ENCODE data around the gene KIAA0930. TPM values are rescaled to one million over a fixed set of nuclear protein-coding genes. Genes with fewer than 3 reads are reported as not detected.

The KIAA0930 gene
- total RNA-seq, 2 experiments from 2014 or later = 35.1 to 38.6 TPM

DNA sequence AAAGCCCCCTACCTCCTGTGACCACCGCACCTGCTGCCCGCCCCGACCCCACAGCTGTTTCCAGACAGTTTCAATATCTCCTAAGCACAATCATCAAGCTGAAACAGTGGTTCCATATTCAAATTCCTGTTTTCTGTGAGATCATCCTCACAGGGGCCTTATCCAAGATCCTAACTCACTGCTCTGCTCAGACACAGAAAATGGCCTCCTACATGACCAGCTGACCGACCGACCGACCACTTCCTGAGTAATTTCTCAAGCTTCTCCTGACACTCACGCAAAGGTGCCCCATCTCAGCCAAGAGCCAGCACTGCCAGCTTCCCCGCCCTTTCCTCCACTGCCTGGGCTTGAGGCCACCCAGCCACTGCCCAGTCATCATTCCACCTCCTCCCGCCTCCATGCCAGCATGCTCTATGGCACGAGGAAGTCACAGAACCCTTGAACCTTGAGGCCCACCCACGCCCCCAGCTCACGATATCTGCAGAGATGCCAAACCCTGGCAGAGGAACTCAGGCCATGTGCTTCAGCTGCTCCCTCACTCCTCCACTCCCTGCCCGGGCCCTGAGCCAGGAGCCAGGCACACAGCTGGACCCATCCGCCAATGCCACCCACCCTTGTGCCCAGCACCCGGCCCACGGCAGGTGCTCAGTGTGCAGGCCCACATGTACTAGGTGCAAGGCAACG, 14.0 kb downstream of the KIAA0930 start:
- H3K9me3 Mint-ChIP-seq (ENCODE audit: low read depth) = no peaks in the 10 kb centered on the region
- CTCF ChIA-PET = no interaction called here

DNA sequence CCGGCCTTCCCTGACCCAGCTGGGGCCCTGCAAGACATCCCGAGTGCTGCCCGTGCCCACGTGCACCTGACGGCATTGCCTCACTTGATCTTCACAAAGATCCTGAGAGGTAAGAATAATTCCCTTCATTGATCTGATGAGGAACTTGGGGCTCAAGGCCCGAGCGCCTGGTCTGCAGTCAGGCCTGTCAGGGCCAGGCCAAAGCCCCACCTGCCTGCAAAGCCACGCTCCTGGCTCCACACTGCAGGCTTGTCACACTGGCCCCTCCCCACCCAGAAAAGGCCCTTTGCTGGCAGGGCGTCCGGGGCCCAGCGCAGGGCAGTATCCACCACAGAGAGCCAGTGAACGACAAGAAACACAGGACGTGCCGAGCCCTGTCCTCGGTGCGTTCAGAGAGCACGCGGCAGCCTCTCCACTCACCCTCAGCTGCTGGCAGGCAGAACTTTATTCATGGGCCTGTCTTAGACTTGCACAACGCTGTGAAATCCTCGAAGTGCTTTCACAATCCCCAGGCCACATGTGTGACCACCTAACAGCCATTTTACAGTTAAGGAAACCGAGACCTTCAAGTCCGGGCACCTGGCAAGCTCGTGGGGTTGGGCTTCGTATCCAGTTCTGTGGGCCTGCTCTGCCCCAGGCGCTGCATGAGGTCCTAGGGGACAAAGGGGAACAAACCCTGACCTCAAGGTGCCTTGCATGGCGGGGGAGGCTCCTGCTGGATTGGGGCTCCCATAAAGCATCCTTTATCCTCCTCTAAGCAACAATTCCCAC, 14.8 kb downstream of the KIAA0930 start:
- Mint-ChIP-seq H3K27me3 (no peaks in the 10 kb centered on the region), H3K4me3 (no peak overlapping the region), H3K9me3 (ENCODE audit: low read depth) (no peaks in the 10 kb centered on the region), H3K27ac (no peak overlapping the region), H3K4me1 (peaks cover 13% of the 10 kb centered on the region), H3K36me3 (no peaks in the 10 kb centered on the region)
- CTCF ChIA-PET = no interaction called here
- DNase-seq (no peak), ATAC-seq (no peak)

More for the DNA sequence above, 14.0 kb downstream of the KIAA0930 start:
- no peak overlapping the region for H3K27ac Mint-ChIP-seq
- no peak for DNase-seq
- ATAC-seq = no peak
- H3K27me3 Mint-ChIP-seq = no peaks in the 10 kb centered on the region
- peaks cover 13% of the 10 kb centered on the region for H3K4me1 Mint-ChIP-seq
- H3K36me3 Mint-ChIP-seq = no peaks in the 10 kb centered on the region
- no peak overlapping the region for H3K4me3 Mint-ChIP-seq

DNA sequence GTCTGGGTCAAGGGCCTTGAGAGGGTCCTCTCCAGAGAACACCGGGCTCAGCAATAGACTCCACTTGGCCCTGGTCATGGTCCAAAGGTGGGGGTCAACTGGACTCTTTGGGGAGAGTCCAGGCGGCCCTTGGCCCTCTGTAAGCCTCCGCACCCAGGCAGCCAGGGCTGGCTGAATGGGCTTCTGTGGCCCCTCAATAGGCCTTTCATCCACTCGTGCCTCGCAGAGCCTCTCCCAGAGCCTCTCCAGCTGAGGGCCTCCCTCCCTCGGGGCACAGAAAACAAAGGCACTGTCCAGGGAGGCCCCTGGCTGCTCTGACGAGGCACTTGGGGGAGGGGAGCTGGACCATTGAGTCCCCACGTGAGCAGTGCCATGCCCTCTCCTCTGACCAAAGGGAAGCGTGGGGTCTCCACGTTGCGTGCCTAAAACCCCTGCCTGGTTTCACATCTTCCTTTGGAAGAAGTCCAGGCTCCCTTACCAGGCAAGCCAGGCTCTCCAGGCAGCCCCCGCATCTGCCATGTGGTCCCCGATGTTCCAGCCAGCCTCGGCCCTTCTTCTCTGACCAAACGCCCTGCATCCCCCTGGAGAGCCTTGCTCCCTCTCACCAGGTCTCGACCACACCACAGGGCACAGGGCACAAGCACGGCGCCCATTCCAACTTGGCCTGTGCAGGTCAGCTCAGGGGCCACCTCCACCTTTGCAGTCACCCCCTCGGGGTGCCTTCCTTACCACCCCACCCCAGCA, 15.5 kb downstream of the KIAA0930 start:
- DNase-seq (no peak), ATAC-seq (no peak)
- Mint-ChIP-seq H3K27me3 (no peaks in the 10 kb centered on the region), H3K4me1 (peaks cover 13% of the 10 kb centered on the region), H3K36me3 (no peaks in the 10 kb centered on the region), H3K27ac (no peak overlapping the region), H3K4me3 (no peak overlapping the region), H3K9me3 (ENCODE audit: low read depth) (no peaks in the 10 kb centered on the region)
- CTCF ChIA-PET = no interaction called here

DNA sequence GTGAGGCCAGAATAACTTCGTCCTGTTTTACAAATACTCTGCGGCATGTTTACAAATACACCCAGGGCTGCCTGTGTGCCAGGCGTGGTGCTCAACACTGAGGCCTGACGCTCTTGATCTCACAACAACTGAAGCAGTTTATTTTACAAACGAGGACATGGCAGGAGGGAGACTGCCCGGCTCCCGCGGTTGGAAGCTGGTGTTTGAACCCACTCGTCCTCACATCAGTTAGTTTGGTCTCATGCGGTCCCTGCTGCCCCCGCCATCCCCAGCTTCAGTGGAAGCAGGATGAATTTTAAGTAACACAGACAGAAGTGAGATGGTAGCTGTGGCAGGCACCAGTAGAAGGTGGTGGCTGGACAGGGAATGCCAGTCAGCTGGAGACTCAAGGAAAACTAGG, 16.4 kb downstream of the KIAA0930 start:
- H3K4me1 Mint-ChIP-seq = peaks cover 13% of the 10 kb centered on the region
- H3K27me3 Mint-ChIP-seq = no peaks in the 10 kb centered on the region
- DNase-seq (no peak), ATAC-seq (no peak)
- CTCF ChIA-PET = no interaction called here
- H3K36me3 Mint-ChIP-seq = no peaks in the 10 kb centered on the region
- H3K4me3 Mint-ChIP-seq = no peak overlapping the region
- H3K9me3 Mint-ChIP-seq (ENCODE audit: low read depth) = no peaks in the 10 kb centered on the region
- no peak overlapping the region for H3K27ac Mint-ChIP-seq

DNA sequence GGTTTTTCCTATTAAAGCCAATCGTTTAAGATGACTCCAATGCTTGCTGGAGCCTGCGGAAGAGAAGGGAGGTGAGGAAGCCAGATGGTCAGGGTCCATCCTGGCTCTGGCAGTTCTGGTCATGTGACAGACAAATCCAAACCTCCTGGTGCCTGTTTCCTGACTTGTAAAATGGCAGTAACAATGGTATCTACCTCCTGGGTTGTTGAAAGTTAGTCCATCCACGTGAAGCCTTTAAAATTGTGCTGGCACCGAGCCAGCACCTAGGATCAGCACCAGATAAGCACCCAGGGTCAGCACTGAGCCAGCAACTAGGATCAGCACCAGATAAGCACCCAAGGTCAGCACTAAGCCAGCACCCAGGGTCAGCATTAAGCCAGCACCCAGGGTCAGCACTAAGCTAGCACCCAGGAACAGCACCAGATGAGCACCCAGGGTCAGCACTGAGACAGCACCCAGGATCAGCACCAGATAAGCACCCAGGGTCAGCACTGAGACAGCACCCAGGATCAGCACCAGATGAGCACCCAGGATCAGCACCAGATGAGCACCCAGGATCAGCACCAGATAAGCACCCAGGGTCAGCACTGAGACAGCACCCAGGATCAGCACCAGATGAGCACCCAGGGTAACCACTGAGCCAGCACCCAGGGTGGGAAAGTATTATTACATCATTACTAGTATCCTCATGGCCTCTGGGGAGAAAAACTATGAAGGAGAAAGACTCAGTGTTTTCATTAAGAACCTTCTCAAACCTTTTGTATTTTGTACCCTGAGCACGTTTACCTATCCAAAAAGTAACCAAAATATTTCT, 17.2 kb downstream of the KIAA0930 start:
- Mint-ChIP-seq H3K4me3 (no peak overlapping the region), H3K27me3 (no peaks in the 10 kb centered on the region), H3K27ac (no peak overlapping the region), H3K9me3 (ENCODE audit: low read depth) (no peaks in the 10 kb centered on the region), H3K4me1 (peaks cover 21% of the 10 kb centered on the region), H3K36me3 (no peaks in the 10 kb centered on the region)
- ATAC-seq (no peak), DNase-seq (no peak)
- CTCF ChIA-PET = no interaction called here

DNA sequence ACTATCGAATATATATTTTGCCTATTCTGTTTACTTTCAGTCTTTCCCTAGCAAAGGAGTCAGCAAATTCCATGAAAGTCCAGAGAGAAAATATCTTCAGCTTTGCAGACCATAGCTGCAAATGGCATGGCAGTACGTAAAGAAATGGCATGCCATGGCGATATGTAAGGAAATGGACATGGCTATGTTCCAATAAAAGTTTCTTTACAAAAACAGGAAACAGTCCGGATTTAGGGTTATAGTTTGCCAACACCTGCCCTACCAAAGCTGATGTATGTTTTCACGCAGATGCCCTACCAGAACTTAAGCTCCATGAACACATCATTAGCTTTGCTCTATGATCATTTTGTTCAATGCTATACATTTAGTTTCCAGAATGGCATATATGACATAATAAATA, 19.5 kb downstream of the KIAA0930 start:
- H3K27ac Mint-ChIP-seq = no peak overlapping the region
- no peak overlapping the region for H3K4me3 Mint-ChIP-seq
- peaks cover 19% of the 10 kb centered on the region for H3K4me1 Mint-ChIP-seq
- no peaks in the 10 kb centered on the region for H3K27me3 Mint-ChIP-seq
- ATAC-seq = no peak
- H3K36me3 Mint-ChIP-seq = no peaks in the 10 kb centered on the region
- H3K9me3 Mint-ChIP-seq (ENCODE audit: low read depth) = no peaks in the 10 kb centered on the region
- CTCF ChIA-PET = interaction anchor here (1.5 to 1.6 kb wide), 2 partner anchors 13 kb away, joined by 3 to 5 read pairs; no protein-coding TSS in a partner anchor
- DNase-seq = no peak

DNA sequence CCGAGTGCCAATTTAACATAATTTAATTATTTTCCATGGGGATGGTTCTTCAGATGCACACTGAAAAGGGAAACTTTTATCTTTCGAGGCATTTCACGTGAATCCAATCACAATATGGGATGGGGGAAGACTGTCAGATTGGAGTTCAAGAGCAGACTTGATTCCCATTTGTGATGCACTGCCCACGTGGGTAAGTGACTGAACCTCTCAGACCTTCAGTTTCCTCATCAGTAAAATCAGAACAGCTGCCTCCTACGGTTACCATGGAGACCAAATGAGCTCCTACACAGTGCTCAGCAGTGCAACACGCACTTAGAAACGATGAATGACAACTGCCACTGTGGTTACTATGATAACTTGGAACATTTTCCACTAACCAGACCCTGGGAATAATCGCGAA, 21.7 kb downstream of the KIAA0930 start:
- CTCF ChIA-PET = interaction anchor here (1.6 kb wide), 1 partner anchor 10 kb away, joined by 3 read pairs; no protein-coding TSS in a partner anchor
- peak; percentile 53 for DNase-seq
- peak; percentile 80 for ATAC-seq
- Mint-ChIP-seq H3K27me3 (no peaks in the 10 kb centered on the region), H3K4me3 (no peak overlapping the region), H3K27ac (no peak overlapping the region), H3K9me3 (ENCODE audit: low read depth) (no peaks in the 10 kb centered on the region), H3K4me1 (peaks cover 19% of the 10 kb centered on the region), H3K36me3 (no peaks in the 10 kb centered on the region)

DNA sequence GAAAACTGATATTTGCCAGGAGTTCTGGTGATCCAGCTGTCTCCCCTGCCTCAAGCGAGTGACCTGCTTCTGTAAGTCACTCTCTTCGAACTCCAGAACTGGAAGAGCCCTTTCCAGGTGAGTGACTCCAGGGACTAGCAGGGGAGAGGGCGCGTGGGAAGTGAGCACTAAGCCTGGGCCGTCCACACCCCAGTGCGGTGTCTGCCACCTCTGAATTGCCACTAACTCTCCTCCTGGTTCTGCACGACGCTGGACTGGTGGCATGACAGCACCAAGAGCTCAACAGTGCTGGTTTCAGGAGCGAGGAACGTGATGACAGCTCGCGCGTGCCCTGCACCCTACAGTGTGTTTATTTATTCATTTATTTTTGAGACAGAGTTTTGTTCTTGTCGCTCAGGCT, 22.9 kb downstream of the KIAA0930 start:
- Mint-ChIP-seq H3K9me3 (ENCODE audit: low read depth) (no peaks in the 10 kb centered on the region), H3K27me3 (no peaks in the 10 kb centered on the region), H3K27ac (no peak overlapping the region), H3K4me1 (peaks cover 15% of the 10 kb centered on the region), H3K4me3 (no peak overlapping the region), H3K36me3 (no peaks in the 10 kb centered on the region)
- CTCF ChIA-PET = interaction anchor here (0.8 kb wide), 1 partner anchor 9 kb away, joined by 4 read pairs; no protein-coding TSS in a partner anchor
- no peak for ATAC-seq
- DNase-seq = no peak

DNA sequence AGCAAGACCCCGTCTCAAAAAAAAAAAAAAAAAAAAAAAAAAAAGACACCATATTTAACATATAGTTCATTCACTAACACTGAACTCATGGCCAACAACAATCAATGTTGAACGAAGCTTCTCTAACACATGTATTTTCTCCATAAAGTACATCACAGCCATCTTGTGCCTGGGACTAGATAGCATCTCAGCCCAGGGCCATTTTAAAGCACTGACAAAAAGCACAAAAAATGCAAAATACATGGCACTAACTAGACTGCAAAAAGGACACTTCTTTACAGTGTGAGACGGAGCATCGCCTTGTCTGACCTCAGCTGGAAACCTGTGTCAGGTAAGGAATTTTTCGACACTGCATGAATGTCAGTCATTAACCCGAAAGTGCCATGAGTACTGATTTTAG, 23.3 kb downstream of the KIAA0930 start:
- Mint-ChIP-seq H3K4me1 (peaks cover 11% of the 10 kb centered on the region), H3K36me3 (no peaks in the 10 kb centered on the region), H3K27me3 (no peaks in the 10 kb centered on the region), H3K27ac (no peak overlapping the region), H3K9me3 (ENCODE audit: low read depth) (no peaks in the 10 kb centered on the region), H3K4me3 (no peak overlapping the region)
- no peak for ATAC-seq
- CTCF ChIA-PET = no interaction called here
- no peak for DNase-seq

DNA sequence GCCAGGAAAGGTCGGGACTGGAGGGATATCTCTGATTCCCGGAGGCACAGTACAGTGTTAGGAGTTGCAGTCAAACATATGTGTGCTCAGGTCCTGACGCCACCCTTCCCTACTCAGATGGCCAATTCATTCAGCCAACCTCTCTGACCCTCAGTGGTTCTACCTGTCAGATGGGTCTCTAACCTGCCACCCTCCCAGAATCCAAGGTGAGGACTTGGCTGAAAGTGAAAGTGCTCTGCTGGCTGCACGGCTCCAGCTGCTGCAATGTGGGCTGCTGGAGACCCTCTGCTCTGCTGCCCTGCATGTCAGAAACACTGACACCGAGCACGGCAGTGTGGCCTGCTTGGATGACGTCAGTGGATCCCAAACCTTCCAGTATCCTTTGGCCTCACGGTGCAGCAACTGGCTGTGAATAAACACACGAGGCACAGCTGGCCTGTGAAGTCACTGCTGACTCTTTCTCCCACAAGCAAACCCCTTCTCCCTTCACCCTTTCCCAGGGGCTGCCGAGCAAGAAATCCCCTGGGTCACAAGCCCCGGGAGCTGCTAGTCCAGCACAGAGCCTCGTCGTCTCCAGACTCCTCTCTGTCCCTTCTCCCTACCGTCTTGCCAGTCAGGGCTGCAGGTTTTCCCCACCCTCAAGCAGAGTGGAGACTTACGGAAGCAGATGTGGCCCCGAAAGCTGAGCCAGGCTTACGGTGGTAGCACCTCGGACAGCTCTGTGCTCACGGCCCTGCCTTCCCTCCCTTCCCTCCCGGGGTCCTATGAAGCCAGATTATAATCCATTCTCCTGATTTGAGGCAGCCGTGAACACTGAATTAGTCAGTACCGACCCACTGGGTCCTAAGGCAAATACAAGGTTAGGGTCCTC, 24.3 kb downstream of the KIAA0930 start:
- no peaks in the 10 kb centered on the region for H3K9me3 Mint-ChIP-seq (ENCODE audit: low read depth)
- H3K4me1 Mint-ChIP-seq = peaks cover 11% of the 10 kb centered on the region
- CTCF ChIA-PET = no interaction called here
- ATAC-seq (no peak), DNase-seq (no peak)
- no peak overlapping the region for H3K4me3 Mint-ChIP-seq
- no peaks in the 10 kb centered on the region for H3K27me3 Mint-ChIP-seq
- H3K36me3 Mint-ChIP-seq = no peaks in the 10 kb centered on the region
- no peak overlapping the region for H3K27ac Mint-ChIP-seq

DNA sequence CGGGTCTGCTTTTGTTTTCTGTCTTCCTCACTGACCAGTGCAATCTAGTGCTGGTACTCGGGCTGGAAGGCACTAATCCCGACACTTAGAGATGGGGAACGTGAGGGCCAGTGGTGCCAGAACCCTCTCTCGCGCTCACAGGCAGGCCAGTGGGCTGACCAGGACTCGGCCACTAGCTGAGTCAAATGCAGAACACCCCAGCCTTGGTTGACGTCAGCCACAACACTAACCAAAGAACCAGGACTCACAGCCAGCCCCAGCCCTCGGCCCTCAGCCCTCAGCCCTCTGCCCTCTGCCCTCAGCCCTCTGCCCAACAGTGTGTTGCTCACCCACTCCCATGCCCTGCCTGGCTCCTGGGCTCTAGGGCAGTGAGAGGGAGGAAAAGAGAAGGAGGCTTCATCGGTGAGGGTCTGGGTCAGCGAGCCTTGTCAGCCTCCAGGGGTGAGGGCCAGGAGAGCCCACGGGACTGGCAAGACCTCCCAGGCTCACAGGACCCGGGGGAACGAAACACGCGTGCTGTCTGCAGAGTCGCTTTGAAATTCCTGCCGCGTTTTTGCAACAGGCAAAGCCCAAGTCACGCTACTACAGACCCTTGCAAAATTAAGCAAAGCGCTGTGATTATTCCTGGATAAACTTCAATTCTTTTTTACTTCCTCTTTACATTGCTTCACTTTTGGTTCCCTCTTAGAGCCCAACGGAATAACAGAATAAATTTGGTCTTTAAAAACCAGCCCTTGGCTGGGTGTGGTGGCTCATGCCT, 27.5 kb downstream of the KIAA0930 start:
- CTCF ChIA-PET = no interaction called here
- no peaks in the 10 kb centered on the region for H3K27me3 Mint-ChIP-seq
- H3K36me3 Mint-ChIP-seq = no peaks in the 10 kb centered on the region
- no peak overlapping the region for H3K27ac Mint-ChIP-seq
- ATAC-seq (no peak), DNase-seq (no peak)
- H3K4me3 Mint-ChIP-seq = no peak overlapping the region
- H3K9me3 Mint-ChIP-seq (ENCODE audit: low read depth) = no peaks in the 10 kb centered on the region
- H3K4me1 Mint-ChIP-seq = peaks cover 7% of the 10 kb centered on the region

DNA sequence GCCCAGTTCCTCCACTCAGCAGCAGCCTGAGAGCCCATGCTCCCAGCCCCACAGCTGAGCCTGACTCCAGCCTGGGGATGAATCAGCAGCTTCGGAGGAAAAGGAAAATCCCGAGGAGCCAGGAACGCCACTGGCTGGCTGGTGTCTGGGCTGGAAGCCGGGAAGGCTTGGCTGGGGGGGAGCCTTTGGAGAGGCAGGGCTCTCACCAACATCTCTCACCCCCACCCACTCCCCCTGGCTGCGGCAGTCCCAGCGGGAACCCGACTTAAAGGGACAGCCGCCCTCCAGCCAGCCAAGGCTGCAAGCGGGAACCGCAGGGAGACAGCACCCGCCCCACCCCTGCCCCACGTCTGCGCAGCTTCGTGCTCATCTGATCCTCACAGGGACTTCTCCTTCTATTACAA, 28.4 kb downstream of the KIAA0930 start:
- ATAC-seq = no peak
- DNase-seq = no peak
- no peaks in the 10 kb centered on the region for H3K9me3 Mint-ChIP-seq (ENCODE audit: low read depth)
- no peak overlapping the region for H3K4me3 Mint-ChIP-seq
- no peaks in the 10 kb centered on the region for H3K36me3 Mint-ChIP-seq
- H3K27me3 Mint-ChIP-seq = no peaks in the 10 kb centered on the region
- H3K4me1 Mint-ChIP-seq = peaks cover 7% of the 10 kb centered on the region
- no peak overlapping the region for H3K27ac Mint-ChIP-seq
- CTCF ChIA-PET = no interaction called here

All from activated CD8-positive, alpha-beta memory T cell treated with anti-CD3 and anti-CD28 coated beads, Interleukin-2, amount 10 ng/mL, durations not matched to agents 7 days and 5 days (primary cell).